ENCODE data around the gene MKNK1. TPM values are rescaled to one million over a fixed set of nuclear protein-coding genes. Genes with fewer than 3 reads are reported as not detected.

The MKNK1 gene
- total and polyA plus RNA-seq, 8 donors: 21.2 to 182 (median 36.7) TPM

DNA sequence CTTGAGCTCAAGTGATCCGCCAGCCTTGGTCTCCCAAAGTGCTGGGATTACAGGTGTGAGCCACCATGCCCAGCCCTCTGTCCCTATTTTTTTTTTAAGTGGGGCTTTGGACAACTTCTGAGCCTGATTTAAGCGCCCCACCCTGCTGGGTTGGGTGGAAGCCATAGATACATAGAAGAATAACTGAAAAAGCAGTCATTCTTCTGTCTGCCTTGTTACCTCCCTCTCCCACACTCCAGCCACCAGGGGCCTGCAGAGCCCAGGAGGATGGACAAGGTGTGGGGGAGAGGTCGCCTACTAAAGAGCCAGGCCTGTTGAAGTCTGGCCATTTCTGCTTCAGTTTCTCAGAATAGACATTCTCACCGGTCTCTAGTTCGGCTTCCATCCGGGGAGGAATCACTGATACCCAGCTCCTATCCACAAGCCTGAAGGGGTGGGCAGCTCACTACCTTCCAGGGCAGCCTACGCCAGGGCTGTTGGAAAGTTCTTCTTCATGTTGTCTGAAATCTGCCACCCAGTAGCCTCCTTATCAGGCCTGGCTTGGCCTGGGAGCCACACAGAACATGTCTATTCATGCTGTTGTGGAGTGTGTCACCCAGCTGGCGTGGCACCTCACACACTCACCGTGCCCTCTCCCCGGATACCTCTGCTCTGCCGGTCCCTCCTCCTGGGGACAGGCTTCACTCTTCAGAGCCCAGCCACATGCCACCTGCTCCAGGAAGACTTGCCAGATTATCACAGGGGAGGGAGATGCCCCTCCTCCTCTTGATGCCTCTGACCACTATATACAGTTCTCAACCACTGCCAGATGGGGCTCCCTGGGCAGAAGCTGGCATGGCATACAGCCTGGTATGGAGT, 80.3 kb downstream of the MKNK1 start:
- intact Hi-C loops (cut with DNase I; ENCODE audit: low total_unique reads): no loop called here
- Histone ChIP-seq H3K9me3 (no peaks in the 10 kb centered on the region), H3K4me3 (no peak overlapping the region), H3K36me3 (no peaks in the 10 kb centered on the region), H3K27me3 (peaks cover 0 to 46% (median 4%) of the 10 kb centered on the region in 3 donors), H3K27ac (no peak overlapping the region), H3K4me1 (peaks cover 10 to 28% (median 14%) of the 10 kb centered on the region in 4 donors)
- WGBS, 5 donors: 84 to 92% (median 91%) methylated on average over 10 to 11 of the region's 11 CpGs
- TF ChIP-seq POLR2AphosphoS5 (IDR thresholded peaks at IDR 0.05) (no peak), EP300 (IDR thresholded peaks at IDR 0.05) (no peak)
- DNase-seq: no peak

DNA sequence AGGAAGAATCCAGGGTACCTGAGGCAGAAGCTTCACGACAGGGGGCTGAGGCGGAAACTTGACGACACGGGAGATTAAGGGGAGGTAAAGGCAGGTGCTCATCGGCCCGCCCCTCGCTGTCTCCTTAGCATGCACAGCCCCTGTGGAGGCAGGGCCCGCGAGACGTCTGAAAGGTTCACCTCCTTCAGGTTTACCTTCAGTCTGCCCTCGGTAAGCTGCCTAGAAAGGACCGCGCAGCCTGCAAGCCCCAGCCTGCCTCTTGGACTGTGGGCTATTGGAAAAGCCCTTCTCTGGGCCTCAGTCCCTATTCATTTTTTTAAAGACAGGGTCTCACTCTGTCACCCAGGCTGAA, 81.1 kb downstream of the MKNK1 start:
- WGBS, 5 donors: 56 to 65% (median 61%) methylated on average over 13 of the region's 13 CpGs; no CpG with 5 or more reads in 1 of the 5 donors
- Histone ChIP-seq H3K27ac (peak overlapping the region in 1 of 5 donors; percentile 71), H3K27me3 (peaks cover 0 to 47% (median 0%) of the 10 kb centered on the region in 3 donors), H3K36me3 (no peaks in the 10 kb centered on the region), H3K9me3 (no peaks in the 10 kb centered on the region), H3K4me3 (no peak overlapping the region), H3K4me1 (peaks cover 10 to 24% (median 14%) of the 10 kb centered on the region in 4 donors)
- DNase-seq: no peak
- TF ChIP-seq, protein P1, sequence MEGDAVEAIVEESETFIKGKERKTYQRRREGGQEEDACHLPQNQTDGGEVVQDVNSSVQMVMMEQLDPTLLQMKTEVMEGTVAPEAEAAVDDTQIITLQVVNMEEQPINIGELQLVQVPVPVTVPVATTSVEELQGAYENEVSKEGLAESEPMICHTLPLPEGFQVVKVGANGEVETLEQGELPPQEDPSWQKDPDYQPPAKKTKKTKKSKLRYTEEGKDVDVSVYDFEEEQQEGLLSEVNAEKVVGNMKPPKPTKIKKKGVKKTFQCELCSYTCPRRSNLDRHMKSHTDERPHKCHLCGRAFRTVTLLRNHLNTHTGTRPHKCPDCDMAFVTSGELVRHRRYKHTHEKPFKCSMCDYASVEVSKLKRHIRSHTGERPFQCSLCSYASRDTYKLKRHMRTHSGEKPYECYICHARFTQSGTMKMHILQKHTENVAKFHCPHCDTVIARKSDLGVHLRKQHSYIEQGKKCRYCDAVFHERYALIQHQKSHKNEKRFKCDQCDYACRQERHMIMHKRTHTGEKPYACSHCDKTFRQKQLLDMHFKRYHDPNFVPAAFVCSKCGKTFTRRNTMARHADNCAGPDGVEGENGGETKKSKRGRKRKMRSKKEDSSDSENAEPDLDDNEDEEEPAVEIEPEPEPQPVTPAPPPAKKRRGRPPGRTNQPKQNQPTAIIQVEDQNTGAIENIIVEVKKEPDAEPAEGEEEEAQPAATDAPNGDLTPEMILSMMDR (IDR thresholded peaks at IDR 0.05): no peak
- TF ChIP-seq POLR2AphosphoS5 (IDR thresholded peaks at IDR 0.05) (no peak), POLR2A (IDR thresholded peaks at IDR 0.05) (no peak), EP300 (IDR thresholded peaks at IDR 0.05) (no peak)
- intact Hi-C loops (cut with DNase I; ENCODE audit: low total_unique reads): no loop called here

DNA sequence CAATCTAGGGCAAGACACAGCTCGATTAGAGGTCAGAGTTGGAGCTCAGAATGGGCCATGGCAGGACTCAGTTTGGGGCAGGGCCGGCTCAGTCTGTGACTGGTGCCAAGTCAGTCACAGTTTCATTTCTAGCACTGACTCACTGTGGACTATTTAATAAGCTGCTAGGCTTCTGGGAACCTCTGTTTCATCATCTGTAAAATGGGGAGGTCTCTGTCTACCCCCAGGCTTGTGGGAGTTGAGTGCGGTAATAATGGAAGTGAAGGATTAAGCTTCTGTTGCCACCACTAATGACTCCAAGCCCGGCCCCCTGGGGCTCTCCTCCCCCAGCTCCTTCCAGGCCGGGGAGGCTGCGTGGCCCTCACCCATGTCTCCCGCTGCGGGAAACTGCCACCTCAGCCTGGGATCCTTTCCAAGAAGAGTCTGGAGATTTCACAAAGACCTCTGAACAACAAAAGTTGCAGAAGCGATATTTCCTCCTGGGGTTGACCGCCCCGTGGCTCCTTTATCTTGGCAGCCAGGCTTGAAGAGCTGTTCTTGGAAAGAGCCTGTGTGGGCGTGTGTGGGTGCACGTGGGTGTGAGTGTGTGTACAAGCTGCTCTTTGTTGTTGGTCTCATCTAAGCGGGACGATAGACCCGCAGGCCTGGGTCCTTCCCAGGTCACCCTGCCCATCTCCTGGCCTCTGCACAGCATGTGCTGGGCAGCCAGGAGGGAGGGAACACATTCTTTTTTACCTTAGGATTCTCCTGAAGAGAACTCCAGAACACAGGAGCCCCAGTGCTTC, 81.7 kb downstream of the MKNK1 start:
- no peaks in the 10 kb centered on the region for H3K9me3 ChIP-seq
- peak; percentile 58 to 71 for DNase-seq
- H3K36me3 ChIP-seq: no peaks in the 10 kb centered on the region
- 8 to 20% (median 18%) methylated on average over 8 to 16 of the region's 16 CpGs for WGBS, 5 donors
- peaks cover 0 to 51% (median 0%) of the 10 kb centered on the region in 3 donors for H3K27me3 ChIP-seq
- no peak overlapping the region for H3K4me3 ChIP-seq
- intact Hi-C loops (cut with DNase I; ENCODE audit: low total_unique reads): no loop called here
- TF ChIP-seq, protein P1 (IDR thresholded peaks at IDR 0.05): no peak
- TF ChIP-seq POLR2A (IDR thresholded peaks at IDR 0.05): no peak
- no peak for TF ChIP-seq EP300 (IDR thresholded peaks at IDR 0.05)
- TF ChIP-seq POLR2AphosphoS5 (IDR thresholded peaks at IDR 0.05): no peak
- peak overlapping the region in 2 of 5 donors; percentile 26 to 71 for H3K27ac ChIP-seq
- peaks cover 11 to 20% (median 14%) of the 10 kb centered on the region in 4 donors for H3K4me1 ChIP-seq

DNA sequence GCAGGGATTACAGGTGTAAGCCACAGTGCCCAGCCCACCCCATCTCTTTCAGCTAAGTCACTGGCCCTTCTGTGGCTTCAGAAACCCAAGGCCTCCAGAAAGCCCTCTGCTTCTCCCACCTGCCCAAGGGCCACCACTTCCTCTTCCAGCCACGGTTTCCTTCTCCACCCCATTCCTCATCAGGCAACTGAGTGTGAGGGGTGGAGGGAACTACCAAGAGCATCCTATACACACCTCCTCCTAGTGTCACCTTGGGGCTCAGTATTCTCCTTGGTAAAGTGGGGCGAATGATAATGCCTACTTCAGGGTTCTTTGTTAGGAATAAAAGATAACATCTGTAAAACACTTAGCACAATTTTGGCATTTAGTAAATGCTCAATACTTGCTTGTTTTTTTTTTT, 82.7 kb downstream of the MKNK1 start:
- WGBS, 5 donors: 66 to 86% (median 71%) methylated on average over 2 of the region's 2 CpGs
- intact Hi-C loops (cut with DNase I; ENCODE audit: low total_unique reads): no loop called here
- TF ChIP-seq POLR2AphosphoS5 (IDR thresholded peaks at IDR 0.05) (no peak), EP300 (IDR thresholded peaks at IDR 0.05) (no peak), POLR2A (IDR thresholded peaks at IDR 0.05) (no peak)
- TF ChIP-seq, protein P1 (IDR thresholded peaks at IDR 0.05): no peak
- Histone ChIP-seq H3K27me3 (peaks cover 0 to 47% (median 0%) of the 10 kb centered on the region in 3 donors), H3K9me3 (no peaks in the 10 kb centered on the region), H3K4me3 (no peak overlapping the region), H3K4me1 (peaks cover 12 to 30% (median 19%) of the 10 kb centered on the region in 4 donors), H3K27ac (no peak overlapping the region), H3K36me3 (no peaks in the 10 kb centered on the region)
- no peak for DNase-seq

All from stomach (tissue), 9 donors.